GM23338 (cell line): ENCODE measurements around the gene GTF3C5. TPM values are rescaled to one million over a fixed set of nuclear protein-coding genes. Genes with fewer than 3 reads are reported as not detected.
"Not testable (repeated sequence)": the region's sequence is repeated elsewhere in the genome, so short reads cannot be mapped to it uniquely, and the experiment has no call there.

Experiments used
- ATAC-seq: fragments of 200-7000 bp; cut with Tn5 transposase; 3 replicates; pipeline ENCODE4 v1.9.1; 2020
- DNase-seq: peaks from one replicate; pipeline ENCODE4 v3.0.0-alpha.2; 2015; ENCODE audit warnings: low spot score
- H2AFZ ChIP-seq: fragments of 200-600 bp; sonication (generic); 2 replicates; pipeline ENCODE4 v1.8.0; 2016; ENCODE audit warnings: antibody characterized with exemption, mild to moderate bottlenecking, moderate library complexity
- H3F3A ChIP-seq: fragments of 200-600 bp; sonication (generic); replicated peaks from 2 replicates; pipeline ENCODE4 v1.8.0; 2017; ENCODE audit warnings: antibody characterized with exemption, mixed run types, low read depth
- H3K27ac ChIP-seq: fragments of 200-600 bp; sonication (generic); 2 replicates; pipeline ENCODE4 v1.6.1; 2016; ENCODE audit warnings: low read depth
- H3K27me3 ChIP-seq: fragments of 200-600 bp; sonication (generic); 2 replicates; pipeline ENCODE4 v1.8.0; 2016; ENCODE audit warnings: mild to moderate bottlenecking, mixed run types, moderate library complexity; ENCODE audit not compliant: insufficient read depth
- H3K36me3 ChIP-seq: fragments of 200-600 bp; sonication (generic); 2 replicates; pipeline ENCODE4 v1.8.0; 2016; ENCODE audit warnings: mild to moderate bottlenecking; ENCODE audit not compliant: insufficient read depth
- H3K4me1 ChIP-seq: fragments of 200-600 bp; sonication (generic); 2 replicates; pipeline ENCODE4 v1.8.0; 2016; ENCODE audit warnings: mild to moderate bottlenecking, moderate library complexity; ENCODE audit not compliant: insufficient read depth
- H3K4me2 ChIP-seq: fragments of 200-600 bp; sonication (generic); 2 replicates; pipeline ENCODE4 v1.7.1; 2017; ENCODE audit warnings: mixed run types
- H3K4me3 ChIP-seq: fragments of 200-600 bp; sonication (generic); 2 replicates; pipeline ENCODE4 v1.6.1; 2016; ENCODE audit warnings: mixed run types
- H3K79me2 ChIP-seq: fragments of 200-600 bp; sonication (generic); replicated peaks from 2 replicates; pipeline ENCODE4 v1.8.0; 2017; ENCODE audit warnings: mild to moderate bottlenecking; ENCODE audit not compliant: insufficient read depth
- H3K9me2 ChIP-seq: fragments of 200-600 bp; sonication (generic); 2 replicates; pipeline ENCODE4 v1.8.0; 2017; ENCODE audit not compliant: insufficient read depth
- H4K20me1 ChIP-seq: fragments of 200-600 bp; sonication (generic); replicated peaks from 2 replicates; pipeline ENCODE4 v1.8.0; 2017; ENCODE audit warnings: mild to moderate bottlenecking; ENCODE audit not compliant: insufficient read depth
- H3K27ac Mint-ChIP-seq: 2 replicates; pipeline ENCODE4 v1.8.0; 2020; ENCODE audit warnings: inconsistent platforms, mild to moderate bottlenecking, moderate library complexity, mixed read lengths
- H3K27me3 Mint-ChIP-seq: 3 replicates; pipeline ENCODE4 v1.8.0; 2022; ENCODE audit warnings: low read depth, mild to moderate bottlenecking, moderate library complexity, mixed read lengths, inconsistent platforms; ENCODE audit not compliant: insufficient read depth, poor library complexity
- H3K36me3 Mint-ChIP-seq: 3 replicates; pipeline ENCODE4 v1.8.0; 2021; ENCODE audit warnings: low read depth, mild to moderate bottlenecking, inconsistent platforms, moderate library complexity, mixed read lengths
- H3K4me1 Mint-ChIP-seq: 3 replicates; pipeline ENCODE4 v1.8.0; 2020; ENCODE audit warnings: mild to moderate bottlenecking, inconsistent platforms, mixed read lengths
- H3K4me3 Mint-ChIP-seq: 3 replicates; pipeline ENCODE4 v1.8.0; 2021; ENCODE audit warnings: moderate library complexity, mild to moderate bottlenecking, inconsistent platforms, mixed read lengths
- H3K9me3 Mint-ChIP-seq: 3 replicates; pipeline ENCODE4 v1.8.0; 2020; ENCODE audit warnings: moderate library complexity, mild to moderate bottlenecking, inconsistent platforms, mixed read lengths
- JUNB ChIP-seq: IDR thresholded peaks from one replicate; pipeline ENCODE4 v1.6.1; 2016; ENCODE audit warnings: antibody characterized with exemption; ENCODE audit not compliant: unreplicated experiment
- POLR2AphosphoS5 ChIP-seq: IDR thresholded peaks from 2 replicates; pipeline ENCODE4 v1.6.1; 2016; ENCODE audit warnings: antibody characterized with exemption, low read depth
- ZNF462 ChIP-seq: fragments of 250-450 bp; sonication (Bioruptor Pico); IDR thresholded peaks from 2 replicates; pipeline ENCODE4 v1.5.0; 2020; ENCODE audit warnings: mild to moderate bottlenecking, moderate library complexity
- polyA plus RNA-seq: library from polyadenylated mRNA; unstranded; fragments of >200 nt; fragmentation: Nextera tagmentation; extraction: Ambion mirVana; gene quantifications from 2 replicates; pipeline ENCODE4 v1.2.1, GENCODE V29; 2016
- total RNA-seq: library from RNA; depleted of rRNA; stranded (reverse); fragments of >200 nt; shearing (Covaris generic); gene quantifications from 2 replicates; pipeline ENCODE4 v1.2.3, GENCODE V29; 2014

Gene GTF3C5
- total and polyA plus RNA-seq, 2 experiments from 2014 or later: 46.0 to 78.8 TPM

- H3K27me3 ChIP-seq, H3K36me3 ChIP-seq, H3K4me3 Mint-ChIP-seq, DNase-seq, H3F3A ChIP-seq, H3K79me2 ChIP-seq, H4K20me1 ChIP-seq, H3K9me2 ChIP-seq, H3K9me3 Mint-ChIP-seq, H3K27me3 Mint-ChIP-seq, H3K4me3 ChIP-seq, H2AFZ ChIP-seq: not testable (repeated sequence)
- Mint-ChIP-seq H3K4me1 (peaks cover 30% of the 10 kb centered on the region), H3K36me3 (peaks cover 16% of the 10 kb centered on the region), H3K27ac (peak overlapping the region; percentile 92)
- Histone ChIP-seq H3K27ac (peak overlapping the region; percentile 50; the same call in 1 of the 2 replicates), H3K4me1 (peaks cover 16% of the 10 kb centered on the region), H3K4me2 (peak overlapping the region; percentile 55; the same call in 1 of the 2 replicates)
- peak; percentile 42 for ATAC-seq
These were observed 30.4 kb downstream of the GTF3C5 start for GRCh38 chr9:133061019-133061763.

GRCh38 chr9:133061764-133062145, 31.0 kb downstream of the GTF3C5 start, which contains the start of gene CEL:
CEL (plus strand) TSS chr9:133061981; CDS start chr9:133062003, 22 bp downstream.
- H3K27me3 ChIP-seq, H3K36me3 ChIP-seq, H3K9me3 Mint-ChIP-seq, H3K9me2 ChIP-seq, H3K27me3 Mint-ChIP-seq, H3K79me2 ChIP-seq, H2AFZ ChIP-seq, H3F3A ChIP-seq, H4K20me1 ChIP-seq, DNase-seq, H3K4me3 ChIP-seq, H3K4me3 Mint-ChIP-seq: not testable (repeated sequence)
- H3K27ac ChIP-seq: peak within 1 kb of the TSS; percentile 50; the same call in 1 of the 2 replicates
- peaks cover 11% of the 10 kb centered on the region; the same call in 2 of the 3 replicates for H3K36me3 Mint-ChIP-seq
- peaks cover 30% of the 10 kb centered on the region for H3K4me1 Mint-ChIP-seq
- peaks cover 16% of the 10 kb centered on the region for H3K4me1 ChIP-seq
- peak within 1 kb of the TSS; percentile 92 for H3K27ac Mint-ChIP-seq
- H3K4me2 ChIP-seq: peak within 1 kb of the TSS; percentile 55; the same call in 1 of the 2 replicates
- peak; percentile 9 for ATAC-seq

GRCh38 chr9:133062569-133062968, 31.8 kb downstream of the GTF3C5 start:
- peaks cover 16% of the 10 kb centered on the region for H3K4me1 ChIP-seq
- H3K27me3 Mint-ChIP-seq, H3K36me3 Mint-ChIP-seq, H3K4me2 ChIP-seq, H3K4me3 Mint-ChIP-seq, H4K20me1 ChIP-seq, H3K27ac Mint-ChIP-seq, H3K4me3 ChIP-seq, DNase-seq, H3K9me2 ChIP-seq, H2AFZ ChIP-seq, H3K79me2 ChIP-seq, H3F3A ChIP-seq, H3K36me3 ChIP-seq, H3K9me3 Mint-ChIP-seq, ATAC-seq, H3K27ac ChIP-seq, H3K27me3 ChIP-seq: not testable (repeated sequence)
- H3K4me1 Mint-ChIP-seq: peaks cover 30% of the 10 kb centered on the region

- ATAC-seq: no peak
- Mint-ChIP-seq H3K4me1 (peaks cover 30% of the 10 kb centered on the region), H3K9me3 (no peaks in the 10 kb centered on the region), H3K4me3 (no peak overlapping the region), H3K27ac (no peak overlapping the region), H3K36me3 (peaks cover 5% of the 10 kb centered on the region; the same call in 2 of the 3 replicates), H3K27me3 (peaks cover 8% of the 10 kb centered on the region)
- no peaks in the 10 kb centered on the region for H4K20me1 ChIP-seq
- H3K4me3 ChIP-seq: no peak overlapping the region
- no peak overlapping the region for H2AFZ ChIP-seq
- no peak for DNase-seq
- H3F3A ChIP-seq: 0 out of 2 replicates have a peak, but pooled peaks cover 8% of the 10 kb centered on the region
- no peaks in the 10 kb centered on the region for H3K36me3 ChIP-seq
- H3K27ac ChIP-seq: no peak overlapping the region
- no peaks in the 10 kb centered on the region for H3K27me3 ChIP-seq
- no peak overlapping the region for H3K4me2 ChIP-seq
- H3K79me2 ChIP-seq: no peaks in the 10 kb centered on the region
- no peaks in the 10 kb centered on the region for H3K9me2 ChIP-seq
- H3K4me1 ChIP-seq: peaks cover 16% of the 10 kb centered on the region
- TF ChIP-seq JUNB: no peak
- no peak for TF ChIP-seq POLR2AphosphoS5
- no peak for TF ChIP-seq ZNF462
These were observed 32.3 kb downstream of the GTF3C5 start for GRCh38 chr9:133063159-133063499.
